ENCODE measurements around the gene TTC17.

GRCh38 chr11:43381802-43382201 is 23.1 kb downstream of the TTC17 start:
- no peak for TF ChIP-seq CTCF (conservative IDR thresholded peaks at IDR 0.05; ENCODE audit: low read length)
- no peak for TF ChIP-seq EZH2phosphoT487 (IDR thresholded peaks at IDR 0.05; ENCODE audit: borderline replicate concordance)

Measured in Loucy (cell line).